Measurements from ENCODE around the gene PCDHGC4.

GRCh38 chr5:141483902-141484301, 928 bp upstream of the PCDHGC4 start:
- TF ChIP-seq CTCF (conservative IDR thresholded peaks at IDR 0.05; ENCODE audit: low read depth, low read length) = no peak
- no peak for TF ChIP-seq EZH2 (IDR thresholded peaks at IDR 0.05; ENCODE audit: borderline replicate concordance, low read depth, low read length, poor library complexity, severe bottlenecking)

Measured in A673 (cell line).